ENCODE results near the gene SCNN1B.
"Not testable (repeated sequence)": the region's sequence is repeated elsewhere in the genome, so short reads cannot be mapped to it uniquely, and the experiment has no call there.

SCNN1B gene

GRCh38 chr16:23288726-23289512, 13.2 kb upstream of the SCNN1B start:
- DNase-seq, result no peak

- no peak for DNase-seq
Measured at GRCh38 chr16:23290189-23291062, 11.7 kb upstream of the SCNN1B start.

- DNase-seq, result no peak
Measured at GRCh38 chr16:23293016-23293415, 9.1 kb upstream of the SCNN1B start.

GRCh38 chr16:23294260-23294659, 7.8 kb upstream of the SCNN1B start:
- DNase-seq, result no peak

- no peak for DNase-seq
Measured at GRCh38 chr16:23296994-23297393, 5.1 kb upstream of the SCNN1B start.

- no peak for DNase-seq
Measured at GRCh38 chr16:23298290-23298915, 3.7 kb upstream of the SCNN1B start.

- DNase-seq, result not testable (repeated sequence)
Measured at GRCh38 chr16:23299815-23300214, 2.3 kb upstream of the SCNN1B start.

GRCh38 chr16:23301251-23302044, 654 bp upstream of the SCNN1B start:
- no peak for DNase-seq

GRCh38 chr16:23303685-23304084, 1.6 kb downstream of the SCNN1B start:
- no peak for DNase-seq

- DNase-seq, result no peak
Measured at GRCh38 chr16:23304620-23305019, 2.5 kb downstream of the SCNN1B start.

GRCh38 chr16:23306199-23307100, 4.3 kb downstream of the SCNN1B start:
- DNase-seq, result no peak

- no peak for DNase-seq
Measured at GRCh38 chr16:23310217-23310616, 8.1 kb downstream of the SCNN1B start.

- DNase-seq, result no peak
Measured at GRCh38 chr16:23310744-23311143, 8.6 kb downstream of the SCNN1B start.

GRCh38 chr16:23316232-23316631, 14.1 kb downstream of the SCNN1B start:
- no peak for DNase-seq

- no peak for DNase-seq
Measured at GRCh38 chr16:23316634-23317265, 14.6 kb downstream of the SCNN1B start.

GRCh38 chr16:23317266-23317661, 15.2 kb downstream of the SCNN1B start:
- DNase-seq, result no peak

GRCh38 chr16:23317751-23318150, 15.6 kb downstream of the SCNN1B start:
- DNase-seq, result no peak

- DNase-seq, result no peak
Measured at GRCh38 chr16:23318639-23319038, 16.5 kb downstream of the SCNN1B start.

- no peak for DNase-seq
Measured at GRCh38 chr16:23319861-23320615, 17.9 kb downstream of the SCNN1B start.

GRCh38 chr16:23320693-23321092, 18.6 kb downstream of the SCNN1B start:
- DNase-seq, result no peak
